GM19438 (cell line): ENCODE measurements around the gene CHST13.

Experiments used
- ATAC-seq: cut with Tn5 transposase; IDR thresholded peaks from one replicate; pipeline ENCODE4 v1.9.1; 2021; ENCODE audit warnings: low read depth; ENCODE audit not compliant: unreplicated experiment

CHST13 gene

DNA sequence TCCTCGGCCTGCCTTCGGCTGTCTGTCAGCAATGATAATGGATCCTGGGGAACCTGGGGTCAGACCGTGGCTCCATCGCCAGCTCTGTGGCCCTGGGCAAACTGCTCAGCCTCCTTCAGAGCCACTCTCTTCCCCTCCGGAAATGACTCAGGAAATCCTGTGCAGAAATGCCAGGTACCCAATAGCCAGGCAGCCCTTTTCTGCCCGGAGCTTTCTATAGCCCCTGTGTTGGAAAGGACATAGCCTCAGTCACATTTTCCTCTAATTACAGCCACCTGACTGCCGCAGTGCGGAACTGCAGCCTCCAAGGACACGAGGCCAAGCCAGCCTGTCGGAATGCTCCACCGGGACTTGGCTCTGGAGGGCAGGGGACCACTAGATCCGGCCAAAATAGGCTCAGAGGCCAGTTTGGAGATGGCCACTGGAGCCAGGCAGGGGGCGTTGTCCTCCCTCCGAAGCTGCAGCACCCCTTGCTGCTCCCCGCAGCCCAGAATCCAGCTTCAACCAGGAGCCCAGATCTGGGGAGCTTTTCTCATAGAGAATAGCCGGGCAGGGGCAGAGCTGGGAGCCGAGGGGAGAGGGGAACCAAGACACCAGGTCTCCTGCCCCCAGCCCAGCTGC is 36.7 kb upstream of the CHST13 start:
- no peak for ATAC-seq

DNA sequence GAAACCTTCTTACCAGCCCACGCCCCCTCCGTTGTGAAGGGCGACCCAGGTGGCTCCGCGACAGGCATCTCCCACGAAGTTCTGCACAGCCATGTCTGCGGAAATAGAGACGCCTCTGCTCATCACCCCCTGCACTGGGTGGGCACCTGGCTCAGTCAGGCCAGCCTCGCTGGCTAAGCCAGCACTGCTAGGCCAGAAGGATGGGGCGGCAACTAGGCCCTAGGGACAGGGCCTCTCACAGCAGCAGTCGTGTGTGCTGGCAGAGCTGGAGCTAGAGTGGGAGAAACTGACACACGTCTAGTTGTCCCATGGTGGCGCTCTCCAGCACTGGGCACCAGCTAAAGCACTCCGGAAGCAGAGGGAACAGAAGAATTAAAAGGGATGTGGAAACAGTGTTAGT is 35.8 kb upstream of the CHST13 start:
- ATAC-seq = no peak

DNA sequence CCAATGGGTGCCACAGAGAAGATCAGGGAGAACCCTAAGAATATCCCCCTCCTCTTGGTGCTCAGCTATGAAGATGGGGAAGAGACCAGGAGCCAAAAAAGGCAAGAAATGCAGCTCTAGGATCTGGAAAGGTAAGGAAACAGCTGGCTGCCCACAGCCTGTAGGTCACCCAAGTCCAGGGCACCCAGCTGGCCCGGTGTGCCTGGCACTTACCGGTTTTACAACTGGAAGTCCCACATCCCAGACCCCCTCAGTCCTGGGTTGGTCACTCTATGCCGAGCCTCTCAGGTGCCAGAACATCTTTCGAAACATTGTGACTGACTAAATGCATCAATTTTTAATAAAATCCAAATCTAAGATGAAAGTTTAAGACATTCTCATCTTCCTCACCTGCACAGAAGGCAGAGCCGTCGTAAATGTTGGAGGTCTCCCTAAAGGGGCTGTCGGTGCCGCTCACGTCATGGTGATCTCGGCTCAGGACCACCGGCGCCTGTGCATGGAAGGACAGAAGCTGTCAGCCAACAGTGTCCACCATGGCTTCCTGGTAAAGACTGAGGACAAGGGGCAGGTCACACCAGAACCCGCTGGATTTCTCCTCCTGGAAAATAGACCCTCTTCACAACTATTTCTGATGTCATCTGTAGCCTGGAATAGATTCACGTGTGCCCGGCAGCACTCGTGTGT is 34.9 kb upstream of the CHST13 start:
- ATAC-seq = no peak

DNA sequence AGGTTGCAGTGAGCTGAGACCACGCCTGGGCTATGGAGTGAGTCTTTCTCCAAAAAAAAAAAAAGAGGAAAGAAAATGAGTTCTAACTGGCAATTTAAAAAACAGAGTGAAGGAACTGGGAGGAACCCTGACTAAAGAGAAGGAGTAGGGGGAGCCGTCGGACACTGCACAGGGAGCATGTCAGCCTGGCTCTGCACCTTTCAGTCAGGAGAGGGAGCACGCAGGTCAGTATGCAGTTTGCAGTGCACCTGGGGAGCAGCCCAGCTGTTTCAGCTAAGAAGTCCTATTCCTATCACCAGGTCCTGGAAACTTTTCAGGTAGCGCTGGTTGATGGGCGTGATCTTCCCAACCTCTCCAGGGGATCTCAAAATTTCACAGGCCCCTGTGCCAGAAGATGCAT is 33.3 kb upstream of the CHST13 start:
- ATAC-seq = no peak

DNA sequence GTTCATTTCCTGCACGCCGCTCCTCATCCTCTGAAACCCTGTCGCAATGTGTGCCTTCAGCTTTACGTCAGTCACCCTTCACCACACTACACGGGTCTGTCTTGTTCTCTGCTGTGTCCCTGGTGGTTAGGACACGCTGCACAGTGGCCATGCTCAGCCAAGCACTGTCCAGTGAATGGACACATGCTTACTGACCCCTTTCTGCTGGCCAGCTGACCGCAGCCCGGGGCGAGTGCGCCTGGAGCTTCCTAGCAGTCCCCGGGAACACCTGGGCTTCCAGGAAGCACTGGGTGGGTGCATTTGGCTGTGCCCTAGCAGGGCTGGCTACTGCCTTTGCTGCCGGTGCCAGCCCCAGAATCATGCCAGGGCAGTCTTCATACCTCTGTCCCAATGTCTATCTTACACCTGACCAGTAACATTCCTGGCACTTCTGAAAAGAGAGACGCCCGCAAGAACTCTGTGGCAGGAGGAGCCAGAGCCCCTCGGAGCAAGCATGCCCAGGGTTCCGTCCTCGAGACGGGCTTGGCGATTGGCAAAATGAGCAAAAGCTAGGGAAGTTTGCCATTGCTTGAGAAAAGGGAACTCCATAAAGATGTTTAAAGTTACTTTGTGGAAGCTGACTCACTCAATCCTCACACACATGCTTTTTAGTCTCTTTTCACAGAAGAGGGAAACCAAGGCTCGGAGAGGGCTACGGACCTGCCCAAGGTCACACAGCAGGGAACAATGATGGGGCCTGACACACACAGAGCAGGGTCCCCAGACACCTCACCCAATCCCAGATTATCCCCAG is 32.5 kb upstream of the CHST13 start:
- ATAC-seq = no peak

DNA sequence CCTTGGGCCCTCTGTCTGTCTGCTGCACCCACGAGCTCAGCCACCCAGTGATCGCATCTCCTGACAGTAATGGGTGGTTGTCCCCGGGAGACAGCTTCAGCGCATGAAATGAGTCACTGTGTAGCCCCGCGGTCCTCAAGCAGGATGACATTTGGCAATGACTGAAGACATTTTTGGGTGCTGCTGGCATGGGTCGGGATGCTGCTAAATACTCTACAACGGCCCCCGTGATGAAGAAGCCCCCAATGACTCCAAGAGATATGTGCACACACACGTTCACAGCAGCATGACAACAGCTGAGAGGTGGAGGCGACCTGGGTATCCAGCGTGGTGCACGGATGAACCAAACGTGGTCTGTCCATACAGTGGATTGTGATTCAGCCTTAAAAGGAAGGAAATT is 30.9 kb upstream of the CHST13 start:
- no peak for ATAC-seq

DNA sequence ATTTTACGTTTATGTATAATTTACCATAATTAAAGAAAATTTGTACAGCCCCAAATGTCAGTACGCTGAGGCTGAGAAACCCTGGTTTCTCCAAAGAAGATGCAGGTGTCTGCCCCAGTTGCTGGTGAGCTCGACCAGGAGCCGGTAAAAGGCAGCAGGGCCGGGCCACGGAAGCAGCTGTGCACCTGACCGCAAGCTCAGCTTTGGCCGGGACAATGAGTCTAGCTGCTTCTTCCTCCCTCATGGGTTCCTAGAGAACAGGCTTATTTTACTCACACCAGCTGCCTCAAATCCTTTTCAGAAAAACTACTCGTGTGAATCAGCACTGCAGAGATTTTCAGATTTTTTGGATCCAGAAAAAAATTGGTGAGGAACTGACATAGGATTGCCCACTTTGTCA is 30.2 kb upstream of the CHST13 start:
- ATAC-seq = no peak

DNA sequence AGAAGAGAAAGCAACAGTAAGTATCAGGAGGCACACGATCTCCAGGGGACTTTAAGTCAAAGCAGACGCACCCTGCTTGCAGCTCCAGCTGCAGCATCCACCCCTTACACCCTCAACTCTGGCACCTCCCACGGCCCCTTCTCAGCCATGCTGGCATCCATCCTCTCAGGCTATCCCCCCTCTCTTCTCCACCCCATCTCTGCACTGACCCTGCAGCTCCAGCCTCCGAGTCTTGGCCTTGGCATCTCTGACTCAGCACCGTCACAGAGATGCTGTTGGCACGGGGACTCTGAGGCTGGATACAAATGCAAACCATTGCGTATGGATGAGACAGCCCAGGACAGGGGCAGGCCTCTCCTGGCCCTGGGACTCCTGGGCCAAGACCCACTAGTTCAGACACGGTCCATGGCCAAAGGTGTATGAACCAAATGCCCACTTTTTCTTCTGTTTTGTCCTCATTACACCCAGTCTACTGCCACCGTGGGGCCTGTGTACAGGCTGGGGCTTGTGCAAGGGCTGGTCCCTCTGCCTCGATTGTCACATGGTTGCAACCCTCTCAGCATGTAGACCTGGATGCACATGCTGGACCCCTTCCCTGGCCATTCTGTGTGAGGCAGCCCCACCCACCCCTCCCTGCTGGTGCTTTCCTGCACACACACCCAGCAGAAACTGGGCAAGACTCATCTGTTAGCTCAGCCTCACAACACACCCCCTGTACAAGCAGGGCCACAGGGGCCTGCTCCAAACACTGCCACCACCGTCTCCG is 29.6 kb upstream of the CHST13 start:
- ATAC-seq = no peak

DNA sequence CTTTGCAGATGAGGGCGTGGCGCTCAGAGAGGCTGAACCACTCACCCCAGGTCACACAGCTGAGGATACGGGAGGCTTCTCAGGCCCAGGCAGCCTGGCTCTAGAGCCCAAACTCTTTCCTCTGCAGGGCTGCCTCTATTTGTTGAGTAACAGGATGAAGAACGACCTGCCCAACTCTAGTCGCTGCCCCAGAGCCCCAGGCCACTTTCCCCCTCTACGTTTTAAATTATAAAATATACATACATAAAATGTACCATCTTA is 29.1 kb upstream of the CHST13 start:
- ATAC-seq = no peak

DNA sequence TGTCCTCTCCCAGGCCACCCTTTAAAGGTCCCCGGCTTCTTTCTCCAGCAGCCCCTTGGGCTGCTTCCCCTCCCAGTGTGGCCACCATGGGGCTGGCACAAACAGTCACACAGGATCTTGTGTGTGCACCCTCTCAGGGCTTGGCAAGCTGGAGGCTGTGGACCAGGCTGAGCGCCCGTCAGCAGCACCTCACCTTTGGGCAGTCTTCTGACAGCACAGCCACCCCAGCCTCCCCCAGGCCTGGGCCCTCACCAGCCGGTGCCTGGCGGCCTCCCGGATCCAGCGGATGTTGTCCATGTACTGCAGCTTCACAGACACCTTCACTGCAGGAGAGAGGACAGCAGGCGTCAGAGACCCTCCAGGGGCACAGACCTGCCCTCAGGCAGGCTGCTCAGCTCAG is 28.2 kb upstream of the CHST13 start:
- no peak for ATAC-seq

DNA sequence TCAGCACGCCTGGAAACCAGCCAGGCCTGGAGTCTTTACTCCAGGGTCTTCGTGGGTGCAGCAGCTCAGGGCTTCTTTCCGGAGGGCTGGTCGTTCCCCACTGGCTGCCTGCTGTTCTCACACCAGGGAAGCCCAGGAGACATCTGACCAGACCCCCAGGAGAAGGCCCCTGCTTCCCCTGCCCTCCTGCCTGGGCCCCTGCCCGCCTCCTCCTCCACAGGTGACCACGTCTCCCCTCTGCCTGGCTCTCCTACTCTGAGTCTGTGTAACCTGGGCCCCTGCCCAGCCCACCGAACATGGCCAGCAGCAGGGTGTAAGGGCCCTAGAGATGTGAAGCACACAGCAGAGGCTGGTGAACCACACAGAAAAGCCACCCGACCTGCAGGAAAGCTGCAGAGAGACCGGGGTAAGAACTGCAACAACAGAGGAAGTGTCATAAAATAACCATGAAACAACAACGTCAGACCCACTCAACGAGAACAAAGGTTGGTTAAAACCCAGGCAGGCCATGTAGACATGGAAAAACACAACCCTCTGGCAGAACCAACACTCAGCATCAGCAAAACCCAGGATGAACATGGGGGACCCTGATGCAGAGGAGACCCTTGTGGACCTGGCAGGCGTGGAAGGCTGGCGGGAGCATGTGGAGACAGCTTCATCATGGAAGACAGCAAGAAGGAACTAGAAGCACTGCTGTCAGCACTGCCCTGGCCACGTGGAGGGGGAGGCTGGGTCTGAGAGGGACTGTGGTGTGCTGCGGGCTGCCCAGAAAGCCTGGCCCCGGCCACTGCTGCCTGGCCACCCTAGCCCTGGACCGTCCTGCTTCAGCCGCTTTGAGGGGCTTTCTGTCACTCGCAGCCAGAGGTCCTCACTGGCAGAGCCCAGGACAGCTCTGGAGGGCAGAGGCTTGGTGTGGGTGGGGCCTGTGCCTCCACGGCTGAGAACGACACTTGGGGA is 26.8 kb upstream of the CHST13 start:
- ATAC-seq = no peak

DNA sequence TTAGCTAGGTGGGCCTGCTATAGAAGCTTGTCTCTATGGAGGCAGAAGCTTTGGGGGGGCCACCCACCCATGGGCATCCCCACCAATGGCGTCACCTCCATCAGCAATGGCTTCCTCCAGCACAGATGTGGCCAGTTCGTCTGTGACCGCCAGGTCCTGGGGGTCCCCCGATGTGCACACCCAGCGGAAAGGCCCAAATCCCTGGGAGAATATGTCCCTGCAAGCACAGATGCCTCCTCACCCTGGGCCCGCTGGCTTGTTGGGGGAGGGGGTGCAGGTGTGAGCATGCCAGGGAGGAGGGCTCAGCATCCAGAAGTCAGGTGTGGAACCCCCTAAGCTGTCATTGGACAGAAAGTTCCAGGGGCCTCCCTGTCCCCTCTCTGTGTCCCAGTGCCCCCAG is 26.0 kb upstream of the CHST13 start:
- no peak for ATAC-seq

DNA sequence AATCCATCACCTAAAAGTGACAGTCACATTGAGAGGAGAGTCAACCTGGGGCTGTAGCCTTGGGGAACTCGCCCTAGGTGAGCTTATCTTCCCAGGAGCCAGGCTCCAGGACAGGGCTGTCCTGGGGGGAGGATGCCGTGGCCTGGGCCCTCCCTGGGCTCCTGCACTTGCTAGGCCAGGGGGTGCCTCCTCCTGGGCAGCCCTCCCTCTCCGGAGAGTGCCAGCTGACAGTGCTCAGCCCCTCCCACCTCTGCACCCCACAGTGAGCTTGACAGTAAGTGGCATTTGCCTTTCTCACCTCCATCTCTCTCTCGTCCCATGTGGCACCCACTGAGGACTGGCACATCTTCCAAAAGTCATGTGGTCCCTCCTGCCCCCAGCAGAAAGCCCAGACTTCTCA is 25.5 kb upstream of the CHST13 start:
- no peak for ATAC-seq

DNA sequence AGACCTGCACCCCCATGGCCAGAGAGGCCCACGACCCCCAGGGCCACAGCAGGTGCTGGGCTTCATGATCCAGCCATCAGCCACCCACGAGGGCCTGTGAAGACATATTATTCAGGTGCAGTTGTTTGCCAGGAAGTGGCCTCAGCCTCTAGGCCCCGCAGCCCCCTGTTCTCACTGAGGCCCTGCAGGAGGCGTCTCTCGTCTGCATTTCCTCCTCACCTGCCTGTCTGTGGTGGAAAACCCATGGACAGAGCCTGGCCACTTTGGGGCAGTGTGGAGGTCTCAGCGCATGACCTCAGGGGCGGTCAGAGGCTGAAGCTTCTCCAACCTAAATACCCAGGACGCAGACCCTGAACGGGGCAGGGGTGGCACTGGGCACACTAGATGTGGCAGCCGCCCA is 25.0 kb upstream of the CHST13 start:
- no peak for ATAC-seq

DNA sequence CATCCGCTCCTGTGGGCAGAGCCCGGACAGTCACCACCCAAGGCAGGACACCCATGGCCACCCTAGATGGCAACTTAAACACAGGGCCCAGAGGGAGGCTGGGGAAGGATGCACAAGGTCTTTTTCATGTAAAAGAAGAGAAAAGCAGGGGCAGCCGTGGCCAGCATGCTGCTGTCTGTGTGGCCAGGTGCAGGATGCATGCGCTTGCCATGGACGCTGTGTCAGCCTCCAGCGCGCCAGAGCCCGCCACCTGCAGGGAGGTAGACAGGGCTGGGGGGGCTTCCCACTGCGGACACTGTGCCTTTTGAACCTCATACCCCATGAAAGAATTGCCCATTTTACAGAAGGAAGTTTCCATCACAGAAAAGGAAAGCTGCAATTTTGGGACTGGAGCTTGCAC is 24.6 kb upstream of the CHST13 start:
- no peak for ATAC-seq

DNA sequence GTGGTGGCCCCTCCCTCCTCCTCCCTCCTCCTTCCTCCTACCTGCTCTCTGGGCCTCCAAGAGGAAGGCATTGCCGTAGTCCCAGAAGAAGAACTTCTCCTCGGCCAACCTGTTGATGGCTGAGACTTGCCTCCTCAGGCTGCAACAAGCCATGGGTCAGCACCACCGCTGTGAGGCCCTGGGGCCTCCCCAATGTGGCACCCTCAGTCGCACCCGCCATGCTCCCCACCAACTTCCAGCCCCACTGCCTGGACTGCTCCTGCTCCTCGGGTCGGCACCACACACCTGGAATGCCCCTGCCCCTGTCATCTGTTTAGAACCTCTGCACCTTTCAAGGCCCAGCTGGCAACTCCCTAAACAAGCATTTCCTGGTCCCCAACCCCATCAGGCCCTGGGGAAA is 23.9 kb upstream of the CHST13 start:
- no peak for ATAC-seq

DNA sequence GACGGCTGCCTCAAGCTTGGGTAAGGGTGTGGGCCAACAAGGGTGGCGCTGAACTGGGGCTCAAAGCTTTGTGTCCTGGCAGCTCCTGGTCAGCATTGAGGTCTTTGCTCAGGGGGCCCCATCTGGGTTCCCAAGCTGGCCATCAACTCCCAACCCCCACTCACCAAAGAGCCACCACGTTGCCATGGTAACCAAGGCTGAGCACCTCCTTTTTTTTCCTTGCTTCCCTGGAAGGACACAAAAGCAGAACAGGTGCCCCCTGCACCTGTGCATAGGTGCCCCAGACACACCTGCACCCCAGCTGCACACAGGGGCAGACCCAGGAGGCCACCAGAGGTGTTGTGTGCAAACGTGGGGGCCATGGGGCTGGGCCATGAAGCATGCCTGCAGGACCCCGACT is 22.9 kb upstream of the CHST13 start:
- ATAC-seq = no peak

DNA sequence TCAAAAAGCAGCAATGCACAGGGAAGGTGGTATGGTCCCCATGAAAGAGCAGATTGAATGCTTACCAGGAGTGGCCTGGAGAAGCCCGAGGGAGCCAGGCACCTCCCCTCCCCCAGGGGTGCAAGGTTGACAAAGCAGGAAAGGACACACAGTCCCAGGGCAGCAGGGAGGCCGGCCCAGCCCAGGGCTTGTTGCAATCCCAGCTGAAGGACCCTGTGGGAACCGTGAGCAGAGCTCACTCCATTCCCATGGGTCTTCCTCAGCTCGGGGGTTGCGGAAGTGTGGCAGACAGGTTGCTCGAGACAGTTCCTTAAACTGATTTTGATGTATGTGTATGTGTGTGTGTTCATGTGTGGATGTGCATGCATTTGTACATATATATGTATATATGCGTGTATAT is 22.2 kb upstream of the CHST13 start:
- no peak for ATAC-seq

DNA sequence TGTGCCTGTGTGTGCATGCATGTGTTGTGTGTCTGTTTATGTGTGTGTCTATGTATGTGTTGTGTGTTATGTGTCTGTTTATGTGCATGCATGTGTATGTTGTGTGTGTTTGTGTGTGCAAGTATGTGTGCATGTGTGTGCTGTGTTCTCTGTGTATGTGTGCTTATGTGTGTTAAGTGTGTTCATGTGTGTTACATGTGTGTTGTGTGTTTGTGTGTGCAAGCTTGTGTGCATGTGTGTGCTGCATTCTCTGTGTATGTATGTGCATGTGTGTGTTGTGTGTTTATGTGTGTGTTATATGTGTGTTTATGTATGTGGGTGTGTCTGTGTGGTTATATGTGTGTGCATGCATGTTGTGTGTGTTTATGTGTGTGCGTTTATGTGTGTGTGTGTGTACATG is 21.3 kb upstream of the CHST13 start:
- no peak for ATAC-seq

DNA sequence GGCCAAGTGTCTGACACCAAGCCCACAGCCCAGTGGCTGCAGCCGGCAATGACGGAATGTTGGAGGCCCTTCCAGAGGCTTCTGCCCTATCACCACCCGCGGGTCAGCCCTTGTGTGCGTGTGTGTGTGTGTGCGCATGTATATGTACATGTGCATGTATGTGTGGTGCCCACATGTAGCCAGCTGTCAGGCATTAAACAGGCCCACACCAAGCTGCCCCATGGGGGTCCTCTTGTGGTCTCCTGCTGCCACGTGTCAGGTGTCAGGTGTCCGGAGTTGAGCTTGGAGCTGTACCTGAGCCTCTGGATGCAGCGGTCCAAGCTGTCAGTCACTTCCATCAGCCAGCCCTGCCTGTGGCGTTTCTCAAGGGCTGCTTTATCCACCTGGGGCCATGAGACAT is 20.3 kb upstream of the CHST13 start:
- no peak for ATAC-seq
